GM18951 (cell line): ENCODE results near the gene ELF1.

ENCODE experiments used
- POLR2A ChIP-seq: IDR thresholded peaks from 4 replicates; pipeline ENCODE4 v1.6.1; 2011; ENCODE audit warnings: mild to moderate bottlenecking; ENCODE audit not compliant: insufficient read length, insufficient read depth; ENCODE audit errors: extremely low read depth
- in situ Hi-C: fragments of 300-500 bp; cut with MboI; formaldehyde crosslinking; loops from one replicate; pipeline ENCODE4 v1.12.0; 2022; ENCODE audit warnings: low sequenced_read_pairs, mixed read lengths, inconsistent platforms; ENCODE audit not compliant: unreplicated experiment

Gene ELF1

DNA sequence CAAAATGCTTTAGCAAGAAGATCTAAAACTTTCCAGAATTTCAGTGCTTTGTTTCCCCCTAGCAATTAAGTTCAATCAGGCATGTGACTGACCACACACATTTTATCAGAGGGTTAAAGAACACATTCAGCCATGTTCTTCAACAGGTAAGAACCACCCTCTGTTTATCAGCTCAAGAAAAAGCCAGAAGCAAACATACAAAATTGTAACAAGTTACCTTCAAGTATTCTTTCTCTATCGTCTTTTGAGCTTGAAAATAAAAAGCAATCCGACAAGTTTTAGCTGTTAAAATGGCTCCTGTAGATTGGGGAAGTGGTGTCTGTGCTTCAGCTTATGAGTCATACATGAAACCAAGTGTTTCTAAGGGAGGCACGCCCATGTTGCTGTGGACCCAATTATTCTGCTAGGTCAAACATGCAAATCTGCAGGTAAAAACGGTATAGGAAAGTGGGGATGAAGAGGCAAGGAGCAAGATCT lies at the start of gene ELF1:
ELF1 (minus strand) TSS at position 306 of the 477 bp plus-strand sequence. CDS start 37,262 bp downstream, outside the sequence.
- peak; percentile 53 for TF ChIP-seq POLR2A
- in situ Hi-C loops, result no loop called here

DNA sequence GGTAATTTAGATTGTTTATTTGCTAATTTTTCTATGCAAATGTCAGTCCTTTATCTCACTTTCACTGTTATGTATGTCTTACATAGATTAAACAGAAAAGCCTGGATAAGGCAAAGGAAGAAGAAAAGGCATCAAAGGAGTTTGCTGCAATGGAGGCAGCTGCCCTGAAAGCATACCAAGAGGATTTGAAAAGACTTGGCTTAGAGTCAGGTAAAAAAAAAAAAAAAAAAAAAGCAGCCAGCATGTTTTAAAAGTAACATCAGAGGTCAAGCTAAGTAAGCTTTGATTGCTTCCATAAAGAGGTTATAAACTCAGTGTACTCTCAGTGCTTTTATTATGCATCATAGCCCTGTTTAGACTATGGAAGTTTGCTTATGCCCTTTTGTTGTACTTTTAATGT lies 46.0 kb upstream of the ELF1 start:
- in situ Hi-C loops, result no loop called here
- no peak for TF ChIP-seq POLR2A

- TF ChIP-seq POLR2A, result no peak
- in situ Hi-C loops, result no loop called here
Measured at GRCh38 chr13:41064493-41064892, 45.4 kb upstream of the ELF1 start.

DNA sequence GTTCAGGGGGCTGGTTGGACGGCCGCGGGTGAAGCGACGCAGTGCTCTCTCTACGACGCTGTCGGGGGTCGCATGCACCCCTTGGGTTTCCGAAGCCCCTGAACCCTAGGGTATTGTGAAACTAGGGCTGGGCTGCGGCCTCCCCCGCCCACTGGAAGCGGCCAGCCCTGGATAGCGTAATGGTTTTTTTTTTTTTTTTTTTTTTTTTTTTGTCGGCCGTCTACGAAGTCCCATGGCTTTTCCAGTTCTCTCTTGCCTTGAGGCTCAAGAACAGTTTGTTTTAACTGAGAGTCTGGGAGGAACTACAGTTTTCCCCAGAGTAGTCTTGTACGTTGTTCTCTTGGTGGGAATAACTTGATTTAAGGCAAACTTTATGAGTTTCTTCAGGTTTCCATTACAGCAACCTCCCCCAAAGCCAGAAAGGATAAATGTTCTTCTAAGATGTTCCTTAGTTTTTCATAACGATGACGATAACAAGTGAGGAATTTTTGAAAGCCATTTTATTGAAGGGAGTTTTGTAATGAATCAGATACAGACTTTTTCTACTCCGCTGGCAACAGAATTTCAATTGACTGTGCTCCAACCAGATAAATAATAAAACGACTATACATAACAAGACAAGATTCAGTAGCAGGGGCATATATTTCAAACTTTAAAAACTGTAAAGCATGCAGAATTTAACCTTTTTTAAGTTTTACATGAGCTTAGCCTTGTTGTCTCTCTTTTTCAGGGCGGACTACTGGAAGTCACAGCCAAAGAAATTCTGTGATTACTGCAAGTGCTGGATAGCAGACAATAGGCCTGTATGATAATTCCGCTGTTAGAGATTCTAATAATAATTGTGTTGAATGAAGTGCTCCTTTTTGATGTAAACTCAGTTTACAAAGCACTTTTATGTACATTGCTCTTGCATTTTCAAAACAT lies 43.1 kb upstream of the ELF1 start:
- in situ Hi-C loops, result no loop called here
- TF ChIP-seq POLR2A, result no peak

- in situ Hi-C loops, result no loop called here
- peak; percentile 72 for TF ChIP-seq POLR2A
Measured at GRCh38 chr13:41061075-41061913, 42.2 kb upstream of the ELF1 start, which contains the start of gene WBP4. TSS of gene WBP4 (plus strand) at chr13:41061509. CDS start at chr13:41061674, 165 bp downstream.

- in situ Hi-C loops, result no loop called here
- TF ChIP-seq POLR2A, result peak; percentile 59
Measured at GRCh38 chr13:41060724-41061074, 41.6 kb upstream of the ELF1 start.

- TF ChIP-seq POLR2A, result peak; percentile 79
- in situ Hi-C loops, result no loop called here
Measured at GRCh38 chr13:41060082-41060723, 41.1 kb upstream of the ELF1 start.

DNA sequence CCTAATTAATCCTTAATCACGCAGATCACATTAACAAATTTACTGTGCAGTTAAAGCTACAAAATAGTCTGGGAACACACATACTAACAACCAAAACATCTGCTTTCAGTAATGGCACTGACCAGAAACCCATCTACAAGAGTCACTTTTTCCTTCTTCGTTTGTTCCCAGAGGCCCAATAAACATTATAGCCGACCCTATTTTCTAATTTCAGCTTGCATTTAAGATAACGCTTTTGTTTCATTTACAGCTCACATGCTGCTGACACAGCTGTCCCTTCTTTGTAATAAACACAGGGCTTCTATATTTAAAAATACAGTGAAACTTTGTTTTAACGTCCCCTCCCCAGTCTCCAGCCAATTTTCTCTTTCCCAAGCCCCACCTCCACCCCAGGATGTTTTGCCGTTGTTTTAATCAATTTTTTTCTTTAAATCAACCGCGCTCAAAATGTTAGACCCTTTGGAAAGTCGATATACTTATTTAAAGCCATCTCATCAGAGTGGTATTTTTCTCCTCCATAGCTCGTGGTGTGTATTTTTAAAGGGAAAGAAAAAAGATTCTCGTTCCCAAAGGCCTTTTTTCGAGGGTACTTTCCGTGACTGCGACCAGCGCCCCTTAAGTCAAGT lies 40.5 kb upstream of the ELF1 start:
- in situ Hi-C loops, result loop anchor here (10.0 kb wide), 1 partner anchor 75 kb away; no protein-coding TSS in a partner anchor
- no peak for TF ChIP-seq POLR2A

DNA sequence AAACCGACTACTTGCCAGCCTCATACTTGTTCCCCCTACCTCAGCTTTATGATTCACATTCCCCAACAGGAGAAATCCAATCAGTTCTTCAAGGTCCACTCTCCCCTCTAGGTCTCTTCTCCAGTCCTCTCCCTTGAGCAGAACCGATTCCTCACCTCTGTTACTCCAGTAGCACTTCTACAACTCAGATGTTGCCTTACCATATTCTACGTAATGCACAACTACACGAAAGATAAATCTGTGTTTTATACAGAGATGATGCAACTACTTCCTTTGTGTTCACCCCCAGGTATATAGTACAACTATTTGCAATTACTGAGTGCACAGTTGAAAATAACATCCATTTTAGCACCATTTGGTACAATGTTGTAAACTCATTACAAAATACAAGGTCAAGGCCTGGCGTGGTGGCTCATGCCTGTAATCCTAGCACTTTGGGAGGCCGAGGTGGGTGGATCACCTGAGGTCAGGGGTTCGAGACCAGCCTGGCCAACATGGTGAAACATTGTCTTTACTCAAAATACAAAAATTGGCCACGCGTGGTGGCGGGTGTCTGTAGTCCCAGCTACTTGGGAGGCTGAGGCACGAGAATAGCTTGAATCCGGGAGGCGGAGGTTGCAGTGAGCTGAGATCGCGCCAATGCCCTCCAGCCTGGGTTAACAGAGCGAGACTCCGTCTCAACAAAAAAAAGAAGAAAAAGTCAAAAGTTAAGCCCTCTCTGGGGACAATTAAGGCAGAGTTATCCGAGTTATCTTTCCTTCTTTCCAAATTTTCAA lies 39.4 kb upstream of the ELF1 start:
- in situ Hi-C loops, result loop anchor here (10.0 kb wide), 1 partner anchor 74 kb away; no protein-coding TSS in a partner anchor
- TF ChIP-seq POLR2A, result no peak

DNA sequence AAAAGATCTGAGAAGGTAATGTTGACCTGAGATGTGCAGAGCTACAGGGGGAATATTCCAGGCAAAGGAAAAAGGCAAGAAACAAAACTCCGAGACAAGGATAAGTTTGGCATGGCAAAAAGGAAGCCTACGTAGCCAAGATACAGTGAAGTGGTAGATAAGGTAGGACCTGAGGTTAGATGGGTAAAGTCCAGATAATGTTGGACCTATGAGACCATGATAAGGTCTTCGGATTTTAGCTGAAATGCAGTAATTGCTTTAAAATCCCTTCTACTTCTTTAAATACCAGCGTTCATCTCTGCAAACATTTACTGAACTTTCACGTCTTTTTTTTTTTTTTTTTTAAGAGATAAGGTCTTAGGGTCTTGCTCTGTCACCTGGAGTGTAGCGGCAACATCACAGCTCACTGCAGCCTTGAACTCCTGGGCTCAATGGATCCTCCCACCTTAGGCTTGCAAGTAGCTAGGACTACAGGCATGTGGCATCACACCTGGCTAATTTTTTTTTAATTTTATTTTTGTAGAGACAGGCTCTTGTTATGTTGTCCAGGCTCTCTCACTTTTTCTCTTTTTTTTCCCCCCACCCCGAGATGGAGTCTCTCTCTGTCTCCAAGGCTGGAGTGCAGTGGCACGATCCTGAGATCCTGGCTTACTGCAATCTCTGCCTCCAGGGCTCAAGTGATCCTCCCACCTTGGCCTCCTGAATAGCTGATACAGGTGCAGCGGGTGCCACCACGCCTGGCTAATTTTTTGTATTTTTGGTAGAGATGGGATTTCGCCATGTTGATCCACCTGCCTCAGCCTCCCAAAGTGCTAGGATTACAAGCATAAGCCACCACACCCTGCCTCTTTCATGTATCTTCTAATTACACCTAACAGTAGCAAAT lies 38.0 kb upstream of the ELF1 start:
- no peak for TF ChIP-seq POLR2A
- in situ Hi-C loops, result loop anchor here (10.0 kb wide), 1 partner anchor 72 kb away; no protein-coding TSS in a partner anchor

GRCh38 chr13:41056194-41056593 lies 37.1 kb upstream of the ELF1 start:
- no peak for TF ChIP-seq POLR2A
- in situ Hi-C loops, result loop anchor here (10.0 kb wide), 1 partner anchor 71 kb away; no protein-coding TSS in a partner anchor
